MM.1S (cell line): Measurements from ENCODE around the gene COX10.

ENCODE experiments used
- DNase-seq: peaks from one replicate; pipeline ENCODE4 v3.0.0-alpha.2; 2015
- H2AFZ ChIP-seq: fragments of 300-600 bp; sonication (generic); 2 replicates; pipeline ENCODE4 v1.6.0; 2016; ENCODE audit warnings: antibody characterized with exemption, low read length
- H3F3A ChIP-seq: fragments of 300-600 bp; sonication (generic); 2 replicates; pipeline ENCODE4 v1.6.1; 2016; ENCODE audit warnings: mild to moderate bottlenecking, antibody characterized with exemption, low read length, moderate library complexity, mixed read lengths; ENCODE audit not compliant: insufficient read depth
- H3K27ac ChIP-seq: fragments of 300-600 bp; sonication (generic); 2 replicates; pipeline ENCODE4 v1.5.1; 2016; ENCODE audit warnings: mild to moderate bottlenecking, low read length
- H3K27me3 ChIP-seq: fragments of 300-600 bp; sonication (generic); replicated peaks from 2 replicates; pipeline ENCODE4 v1.6.0; 2016; ENCODE audit warnings: low read length; ENCODE audit not compliant: insufficient read depth
- H3K36me3 ChIP-seq: fragments of 300-600 bp; sonication (generic); replicated peaks from 2 replicates; pipeline ENCODE4 v1.6.1; 2016; ENCODE audit warnings: mild to moderate bottlenecking, low read length, mixed read lengths; ENCODE audit not compliant: insufficient read depth
- H3K4me1 ChIP-seq: fragments of 300-600 bp; sonication (generic); 2 replicates; pipeline ENCODE4 v1.6.1; 2016; ENCODE audit warnings: low read length, mixed read lengths
- H3K4me2 ChIP-seq: fragments of 300-600 bp; sonication (generic); 2 replicates; pipeline ENCODE4 v1.6.0; 2016; ENCODE audit warnings: low read depth, low read length
- H3K4me3 ChIP-seq: fragments of 300-600 bp; sonication (generic); 2 replicates; pipeline ENCODE4 v1.5.1; 2016; ENCODE audit warnings: low read length, mixed read lengths
- H3K79me2 ChIP-seq: fragments of 300-600 bp; sonication (generic); 2 replicates; pipeline ENCODE4 v1.6.1; 2016; ENCODE audit warnings: mixed run types, low read length, mixed read lengths
- H3K9ac ChIP-seq: fragments of 300-600 bp; sonication (generic); 2 replicates; pipeline ENCODE4 v1.6.1; 2016; ENCODE audit warnings: low read length, mixed read lengths
- H3K9me2 ChIP-seq: fragments of 300-600 bp; sonication (generic); replicated peaks from 2 replicates; pipeline ENCODE4 v1.6.1; 2016; ENCODE audit warnings: mild to moderate bottlenecking, low read length, mixed read lengths; ENCODE audit not compliant: insufficient read depth
- H3K9me3 ChIP-seq: fragments of 300-600 bp; sonication (generic); replicated peaks from 2 replicates; pipeline ENCODE4 v1.6.1; 2016; ENCODE audit warnings: mild to moderate bottlenecking, low read length, mixed read lengths; ENCODE audit not compliant: insufficient read depth
- H4K20me1 ChIP-seq: fragments of 300-600 bp; sonication (generic); 2 replicates; pipeline ENCODE4 v1.6.1; 2016; ENCODE audit warnings: mild to moderate bottlenecking, low read length, moderate library complexity, mixed read lengths; ENCODE audit not compliant: insufficient read depth
- CTCF ChIP-seq: fragments of 300-600 bp; sonication (generic); IDR thresholded peaks from 2 replicates; pipeline ENCODE4 v1.5.1; 2016; ENCODE audit warnings: antibody characterized with exemption, low read length, mixed read lengths
- EZH2 ChIP-seq: fragments of 300-600 bp; sonication (generic); optimal IDR thresholded peaks from 2 replicates; pipeline ENCODE3; 2017; ENCODE audit warnings: low read depth, mild to moderate bottlenecking, antibody characterized with exemption, low read length, mixed read lengths
- EZH2phosphoT487 ChIP-seq: fragments of 300-600 bp; sonication (generic); IDR thresholded peaks from 2 replicates; pipeline ENCODE4 v1.6.1; 2018; ENCODE audit warnings: antibody characterized with exemption, low read length

COX10 gene

GRCh38 chr17:14047591-14047990, 21.7 kb upstream of the COX10 start:
- no peaks in the 10 kb centered on the region for H3K36me3 ChIP-seq
- H3K9ac ChIP-seq, result no peak overlapping the region
- H2AFZ ChIP-seq, result no peak overlapping the region
- no peaks in the 10 kb centered on the region for H3K27me3 ChIP-seq
- H3K9me3 ChIP-seq, result no peaks in the 10 kb centered on the region
- no peaks in the 10 kb centered on the region for H3K4me1 ChIP-seq
- no peaks in the 10 kb centered on the region for H4K20me1 ChIP-seq
- TF ChIP-seq CTCF (no peak), EZH2phosphoT487 (no peak), EZH2 (no peak)
- H3K4me3 ChIP-seq, result no peak overlapping the region
- no peak overlapping the region for H3K4me2 ChIP-seq
- H3F3A ChIP-seq, result no peaks in the 10 kb centered on the region
- no peak overlapping the region for H3K27ac ChIP-seq
- no peak for DNase-seq
- H3K79me2 ChIP-seq, result 0 out of 2 replicates have a peak, but pooled peaks cover 5% of the 10 kb centered on the region
- no peaks in the 10 kb centered on the region for H3K9me2 ChIP-seq

- H3K36me3 ChIP-seq, result no peaks in the 10 kb centered on the region
- H3K9me3 ChIP-seq, result no peaks in the 10 kb centered on the region
- H3K27me3 ChIP-seq, result no peaks in the 10 kb centered on the region
- H3K4me2 ChIP-seq, result no peak overlapping the region
- no peaks in the 10 kb centered on the region for H4K20me1 ChIP-seq
- no peak for DNase-seq
- no peak overlapping the region for H3K4me3 ChIP-seq
- TF ChIP-seq EZH2 (no peak), EZH2phosphoT487 (no peak), CTCF (no peak)
- H3K27ac ChIP-seq, result no peak overlapping the region
- H2AFZ ChIP-seq, result no peak overlapping the region
- no peaks in the 10 kb centered on the region for H3F3A ChIP-seq
- no peaks in the 10 kb centered on the region for H3K9me2 ChIP-seq
- no peak overlapping the region for H3K9ac ChIP-seq
- no peaks in the 10 kb centered on the region for H3K4me1 ChIP-seq
- H3K79me2 ChIP-seq, result 0 out of 2 replicates have a peak, but pooled peaks cover 5% of the 10 kb centered on the region
Measured at GRCh38 chr17:14048169-14048568, 21.1 kb upstream of the COX10 start.

- TF ChIP-seq EZH2phosphoT487, result no peak
- no peak for TF ChIP-seq CTCF
- no peak for TF ChIP-seq EZH2
- DNase-seq, result no peak
- no peaks in the 10 kb centered on the region for H3K9me2 ChIP-seq
- H3F3A ChIP-seq, result no peaks in the 10 kb centered on the region
- H4K20me1 ChIP-seq, result no peaks in the 10 kb centered on the region
- no peak overlapping the region for H2AFZ ChIP-seq
- H3K4me3 ChIP-seq, result no peak overlapping the region
- H3K36me3 ChIP-seq, result no peaks in the 10 kb centered on the region
- H3K9ac ChIP-seq, result no peak overlapping the region
- no peaks in the 10 kb centered on the region for H3K9me3 ChIP-seq
- no peak overlapping the region for H3K27ac ChIP-seq
- H3K4me2 ChIP-seq, result no peak overlapping the region
- no peaks in the 10 kb centered on the region for H3K27me3 ChIP-seq
- no peaks in the 10 kb centered on the region for H3K4me1 ChIP-seq
- 0 out of 2 replicates have a peak, but pooled peaks cover 5% of the 10 kb centered on the region for H3K79me2 ChIP-seq
Measured at GRCh38 chr17:14050616-14051015, 18.7 kb upstream of the COX10 start.

GRCh38 chr17:14051692-14052091, 17.6 kb upstream of the COX10 start:
- H3K27me3 ChIP-seq, result no peaks in the 10 kb centered on the region
- H3K9me2 ChIP-seq, result no peaks in the 10 kb centered on the region
- no peaks in the 10 kb centered on the region for H3K4me1 ChIP-seq
- H4K20me1 ChIP-seq, result no peaks in the 10 kb centered on the region
- TF ChIP-seq CTCF (no peak), EZH2 (no peak), EZH2phosphoT487 (no peak)
- no peaks in the 10 kb centered on the region for H3F3A ChIP-seq
- H3K36me3 ChIP-seq, result no peaks in the 10 kb centered on the region
- 0 out of 2 replicates have a peak, but pooled peaks cover 5% of the 10 kb centered on the region for H3K79me2 ChIP-seq
- H3K9ac ChIP-seq, result no peak overlapping the region
- DNase-seq, result no peak
- H2AFZ ChIP-seq, result no peak overlapping the region
- H3K9me3 ChIP-seq, result no peaks in the 10 kb centered on the region
- no peak overlapping the region for H3K4me3 ChIP-seq
- no peak overlapping the region for H3K4me2 ChIP-seq
- no peak overlapping the region for H3K27ac ChIP-seq
